Renal cortical epithelial cell (primary cell): Measurements from ENCODE around the gene ANKAR. TPM values are rescaled to one million over a fixed set of nuclear protein-coding genes. Genes with fewer than 3 reads are reported as not detected.
"Not testable (repeated sequence)": the region's sequence is repeated elsewhere in the genome, so short reads cannot be mapped to it uniquely, and the experiment has no call there.

ENCODE experiments used
- DNase-seq: peaks from one replicate; pipeline ENCODE4 v3.0.0-alpha.2; 2011; ENCODE audit warnings: low read depth
- total RNA-seq: library from RNA; depleted of rRNA; stranded (reverse); fragments of >200 nt; gene quantifications from 2 replicates; pipeline ENCODE4 v1.2.3, GENCODE V29; 2014

ANKAR gene, protein sequence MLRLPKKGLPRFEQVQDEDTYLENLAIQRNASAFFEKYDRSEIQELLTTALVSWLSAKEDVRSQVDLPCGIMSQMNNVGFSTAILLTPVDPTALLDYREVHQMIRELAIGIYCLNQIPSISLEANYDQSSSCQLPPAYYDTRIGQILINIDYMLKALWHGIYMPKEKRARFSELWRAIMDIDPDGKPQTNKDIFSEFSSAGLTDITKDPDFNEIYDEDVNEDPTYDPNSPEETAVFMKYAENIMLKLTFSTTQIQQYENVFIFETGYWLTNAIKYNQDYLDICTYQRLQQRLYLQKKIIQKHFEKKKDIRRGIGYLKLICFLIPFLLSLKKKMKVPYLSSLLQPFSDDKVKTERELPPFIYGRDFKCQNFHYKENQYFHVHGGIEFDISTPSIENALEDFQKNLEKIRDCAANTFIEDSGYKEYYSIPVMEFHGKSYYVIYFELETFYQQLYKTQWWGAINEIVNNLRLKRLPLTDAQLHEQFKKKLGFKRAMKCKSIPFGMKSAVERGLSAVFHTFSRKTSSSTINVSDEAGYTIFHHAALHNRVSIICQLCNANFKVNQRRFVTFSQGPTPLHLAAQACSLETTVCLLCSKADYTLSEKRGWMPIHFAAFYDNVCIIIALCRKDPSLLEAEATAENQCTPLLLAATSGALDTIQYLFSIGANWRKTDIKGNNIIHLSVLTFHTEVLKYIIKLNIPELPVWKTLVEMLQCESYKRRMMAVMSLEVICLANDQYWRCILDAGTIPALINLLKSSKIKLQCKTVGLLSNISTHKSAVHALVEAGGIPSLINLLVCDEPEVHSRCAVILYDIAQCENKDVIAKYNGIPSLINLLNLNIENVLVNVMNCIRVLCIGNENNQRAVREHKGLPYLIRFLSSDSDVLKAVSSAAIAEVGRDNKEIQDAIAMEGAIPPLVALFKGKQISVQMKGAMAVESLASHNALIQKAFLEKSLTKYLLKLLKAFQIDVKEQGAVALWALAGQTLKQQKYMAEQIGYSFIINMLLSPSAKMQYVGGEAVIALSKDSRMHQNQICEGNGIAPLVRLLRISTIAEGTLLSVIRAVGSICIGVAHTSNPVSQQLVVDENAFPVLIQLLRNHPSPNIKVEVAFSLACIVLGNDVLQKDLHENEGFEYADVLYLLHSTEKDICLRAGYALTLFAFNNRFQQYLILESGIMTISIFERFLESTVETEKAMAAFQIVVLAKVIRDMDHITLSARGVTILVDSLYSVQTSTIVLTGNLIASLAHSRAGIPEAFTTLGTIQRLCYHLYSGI (N-terminal part only)
- total RNA-seq, result 7.1 and 7.6 TPM in 2 replicates

DNA sequence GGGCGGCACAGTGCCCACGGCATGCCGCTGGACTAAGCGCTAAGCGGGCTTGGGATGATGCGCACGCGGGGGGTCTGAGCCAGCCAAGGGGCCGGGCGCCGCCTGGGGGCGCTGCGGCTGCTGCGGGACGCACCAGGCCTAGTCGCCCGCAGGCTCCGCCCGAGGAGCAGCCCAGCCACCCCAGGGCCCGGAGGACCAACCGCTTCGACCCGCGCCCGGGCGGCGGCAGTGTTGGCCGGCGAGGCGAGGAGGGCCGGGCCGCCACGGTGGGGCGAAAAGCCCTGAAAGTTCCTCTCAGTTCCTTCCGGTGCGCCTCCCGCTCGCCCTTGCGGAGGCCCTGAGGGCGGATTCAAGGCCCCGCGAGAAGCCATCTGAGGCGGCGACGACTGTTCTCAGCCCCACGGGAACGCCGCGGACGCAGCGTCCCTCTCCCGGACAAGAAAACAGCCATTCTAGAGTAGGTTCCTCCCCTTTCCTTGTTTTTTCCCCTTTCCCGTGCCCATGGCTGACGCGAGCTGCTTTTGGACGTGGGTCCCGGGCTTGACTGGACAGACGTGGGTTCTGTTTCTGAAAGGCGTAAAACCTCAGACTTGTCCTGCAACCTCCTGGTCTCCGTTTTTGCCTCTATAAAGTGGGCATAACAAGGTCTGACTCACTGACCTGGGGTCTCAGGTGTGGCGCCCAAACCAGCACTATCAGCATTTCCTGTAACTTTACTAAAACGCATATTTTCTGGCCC lies at the start of gene ANKAR:
Gene ANKAR (plus strand): TSS at position 297 of the 739 bp plus-strand sequence. CDS start 1,821 bp downstream, outside the sequence.
- peak; percentile 65 for DNase-seq

DNA sequence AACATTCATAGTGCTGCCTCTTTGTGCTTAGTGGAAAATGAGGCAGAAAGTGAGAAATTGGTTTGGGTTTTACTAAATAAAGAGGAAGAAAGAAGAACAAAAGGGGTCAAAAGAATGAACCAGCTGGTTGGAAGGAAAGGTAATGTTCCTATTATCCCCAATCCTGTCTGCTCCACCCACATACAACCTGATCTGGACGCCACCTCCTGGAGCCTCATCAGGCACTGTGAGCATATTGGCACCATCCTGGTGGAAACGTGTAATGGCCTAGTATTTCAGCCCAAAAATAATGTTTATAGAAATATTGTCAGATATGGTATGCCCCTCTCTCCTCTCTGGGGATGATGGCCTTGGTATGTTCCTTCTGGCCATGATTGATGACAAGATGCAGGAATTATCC lies 48.8 kb upstream of the ANKAR start:
- no peak for DNase-seq

DNA sequence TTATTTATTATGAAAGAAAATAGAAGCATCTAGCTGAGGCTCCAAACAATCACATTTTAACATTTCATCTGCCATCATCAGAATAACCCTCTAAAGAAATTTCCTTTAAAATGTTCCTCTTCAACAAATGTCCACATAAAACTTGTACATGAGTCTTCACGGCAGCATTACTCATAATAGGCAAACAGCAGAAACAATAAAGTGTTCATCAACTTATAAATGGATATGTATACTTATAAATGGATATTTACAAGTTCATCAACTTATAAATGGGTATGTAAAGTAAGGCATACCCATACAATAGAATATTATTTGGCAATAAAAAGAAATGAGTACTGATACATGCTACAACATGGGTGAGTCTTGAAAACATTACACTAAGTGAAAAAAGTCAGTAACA lies 46.7 kb upstream of the ANKAR start:
- DNase-seq, result no peak

DNA sequence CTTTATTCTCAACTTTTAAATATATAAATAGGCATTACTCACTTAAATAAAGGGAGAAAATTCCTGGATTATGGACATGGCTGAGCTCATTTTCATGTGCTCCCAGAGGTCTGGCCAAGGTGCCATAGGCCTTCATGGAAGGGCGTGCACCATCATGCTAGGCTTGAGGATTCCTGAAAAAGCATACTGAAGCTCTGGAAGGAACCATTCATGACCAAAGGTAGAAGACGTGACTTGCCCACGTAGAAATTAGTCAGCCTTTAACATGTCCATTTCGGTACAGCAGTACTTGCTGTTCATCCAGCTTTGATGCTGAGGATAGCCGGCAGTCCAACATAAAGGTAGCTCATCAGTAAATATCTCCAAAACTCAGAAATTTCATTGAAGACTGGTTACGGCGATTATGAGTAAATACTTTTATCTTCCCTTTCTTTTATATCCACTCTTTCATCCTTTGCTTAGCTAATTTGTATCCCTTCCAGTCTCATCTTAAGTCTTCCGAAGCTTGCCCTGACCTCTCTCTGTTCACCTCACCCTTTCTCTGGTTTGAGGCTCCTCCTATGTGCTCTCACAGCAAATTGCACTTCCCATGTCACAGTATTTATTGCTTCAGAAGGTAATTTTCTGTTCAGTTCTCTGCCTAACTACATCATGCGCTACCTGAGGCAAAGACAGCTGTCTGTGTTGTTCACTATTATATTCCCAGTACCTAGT lies 45.5 kb upstream of the ANKAR start:
- no peak for DNase-seq

DNA sequence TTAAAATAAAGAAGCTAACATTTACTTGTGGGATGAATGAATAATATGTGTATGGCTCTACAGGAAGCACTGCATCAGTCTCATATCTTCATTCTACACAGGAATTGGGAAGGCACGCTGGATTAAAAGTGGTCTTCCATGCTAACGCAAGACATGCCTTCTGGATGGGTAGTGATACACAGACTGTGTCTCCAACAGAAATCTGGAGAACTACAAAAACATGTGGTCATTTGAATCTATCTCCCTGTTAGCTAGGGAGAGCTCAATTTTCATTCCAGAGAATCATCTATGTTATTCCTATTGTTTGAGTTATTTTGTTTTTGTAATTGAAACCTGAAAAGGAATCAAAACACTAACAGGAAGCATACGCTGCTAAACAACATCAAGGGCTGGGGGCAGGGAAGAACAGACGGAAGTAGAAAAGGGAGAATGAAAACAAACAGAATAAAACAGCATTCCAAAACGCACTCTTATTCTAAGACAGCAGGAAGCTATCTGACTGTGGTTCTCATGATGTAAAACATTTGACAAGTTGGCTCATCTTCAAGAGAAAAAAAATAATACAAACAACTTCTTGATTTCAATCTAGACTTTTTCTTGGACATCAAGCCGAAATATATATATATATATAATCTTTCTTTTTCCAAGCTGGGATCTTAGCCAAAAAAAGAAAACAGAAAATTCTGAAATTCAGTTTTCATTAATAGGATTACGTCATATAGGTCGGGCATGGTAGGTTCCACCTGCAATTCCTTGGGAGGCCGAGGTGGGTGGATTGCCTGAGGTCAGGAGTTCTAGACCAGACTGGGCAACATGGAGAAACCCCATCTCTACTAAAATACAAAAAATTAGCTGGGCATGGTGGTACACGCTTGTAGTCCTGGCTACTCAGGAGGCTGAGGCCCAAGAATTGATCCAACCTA lies 44.7 kb upstream of the ANKAR start:
- DNase-seq, result no peak

DNA sequence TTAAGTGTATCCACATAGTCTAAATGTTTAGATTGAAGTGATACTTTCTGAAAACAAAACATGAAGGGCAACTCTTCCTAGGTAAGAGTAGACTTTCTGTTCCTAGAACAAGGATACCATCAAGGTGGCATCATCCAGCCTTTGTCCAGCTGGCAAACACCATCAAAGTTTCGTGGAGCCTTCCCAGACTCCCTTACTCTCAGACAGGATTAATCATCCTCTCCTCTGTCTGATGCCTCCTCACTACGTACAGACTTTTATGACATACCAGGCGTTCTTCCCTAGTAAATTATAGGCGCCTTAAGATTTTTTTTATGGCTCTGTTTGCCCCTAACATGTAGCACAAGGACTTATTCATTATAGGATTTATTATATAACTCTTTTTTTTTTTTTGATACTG lies 42.6 kb upstream of the ANKAR start:
- no peak for DNase-seq

- peak; percentile 18 for DNase-seq
Measured at GRCh38 chr2:189633392-189633811, 41.1 kb upstream of the ANKAR start.

- no peak for DNase-seq
Measured at GRCh38 chr2:189635353-189635752, 39.1 kb upstream of the ANKAR start.

DNA sequence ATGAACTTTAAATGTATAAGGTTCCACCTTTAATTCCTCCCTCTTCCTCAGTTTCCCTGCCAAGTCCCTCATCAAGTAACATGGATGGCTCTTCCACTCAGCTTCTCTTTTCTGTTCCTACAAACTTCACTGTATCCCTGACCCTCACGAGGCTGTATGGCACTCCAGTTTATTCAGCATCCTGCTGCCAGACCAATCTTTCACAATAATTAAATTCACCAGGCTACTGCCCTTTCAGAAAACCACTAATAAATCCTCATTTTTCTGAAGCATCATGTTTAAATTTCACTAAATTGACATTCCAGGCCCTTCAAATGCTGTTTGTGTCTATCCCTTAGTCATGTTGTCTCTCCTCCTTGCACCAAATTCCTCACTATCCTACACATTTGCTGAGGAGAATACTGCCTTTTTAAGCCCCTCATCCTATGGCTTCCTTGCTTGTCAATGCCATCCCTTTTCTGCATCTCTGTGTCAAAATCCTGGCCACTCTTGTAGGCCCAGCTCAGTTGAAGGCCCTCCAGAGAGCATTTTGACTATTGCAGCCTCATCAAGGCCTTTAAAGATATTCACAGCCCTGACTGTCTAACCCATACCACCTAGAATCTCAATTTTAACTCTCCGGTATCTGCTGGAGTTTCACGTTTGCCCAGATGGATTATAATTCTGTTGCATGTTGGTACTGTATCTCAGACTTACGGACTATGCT lies 36.0 kb upstream of the ANKAR start:
- DNase-seq, result no peak

GRCh38 chr2:189639007-189639609 lies 35.4 kb upstream of the ANKAR start:
- DNase-seq, result no peak

GRCh38 chr2:189641002-189641401 lies 33.5 kb upstream of the ANKAR start:
- no peak for DNase-seq

GRCh38 chr2:189641590-189641989 lies 32.9 kb upstream of the ANKAR start:
- DNase-seq, result no peak

GRCh38 chr2:189646521-189646920 lies 27.9 kb upstream of the ANKAR start:
- no peak for DNase-seq

- no peak for DNase-seq
Measured at GRCh38 chr2:189648846-189649509, 25.5 kb upstream of the ANKAR start.

DNA sequence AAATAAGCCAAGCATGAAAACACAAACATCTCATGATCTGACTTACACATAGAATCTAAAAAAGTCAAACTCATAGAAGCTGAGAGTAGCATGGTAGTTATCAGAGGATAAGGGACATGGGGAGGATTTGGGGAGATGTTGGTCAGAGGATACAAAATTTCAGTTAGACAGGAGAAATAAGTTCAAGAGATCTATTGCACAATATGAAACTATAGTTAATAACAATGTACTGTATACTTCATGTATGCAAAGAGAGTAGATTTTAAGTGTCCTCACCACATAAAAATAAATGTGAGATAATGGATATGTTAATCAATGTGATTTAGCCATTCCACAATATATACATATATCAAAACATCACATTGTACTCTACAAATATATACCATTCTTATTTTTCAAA lies 23.2 kb upstream of the ANKAR start:
- no peak for DNase-seq

- not testable (repeated sequence) for DNase-seq
Measured at GRCh38 chr2:189653464-189653863, 21.0 kb upstream of the ANKAR start.

- DNase-seq, result no peak
Measured at GRCh38 chr2:189654641-189655040, 19.8 kb upstream of the ANKAR start.

DNA sequence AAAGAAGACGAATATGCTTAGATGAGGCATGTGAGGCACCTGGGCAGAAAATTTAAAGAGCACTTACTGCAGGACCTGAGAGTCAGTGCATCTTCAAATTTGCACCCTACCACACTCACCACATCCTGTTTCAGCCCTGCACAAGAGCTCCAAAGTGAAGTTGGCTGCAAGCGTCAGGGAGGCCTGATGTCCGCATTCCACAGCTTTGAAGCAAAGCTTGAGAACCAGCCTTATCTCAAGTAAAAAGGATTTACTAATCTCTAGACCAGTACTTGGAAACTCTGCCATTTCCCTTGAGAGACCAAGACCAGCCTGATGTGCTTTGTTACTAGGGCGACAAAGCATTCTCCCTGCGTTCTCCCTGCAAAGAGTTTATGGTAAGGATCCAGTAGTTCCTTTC lies 16.6 kb upstream of the ANKAR start:
- no peak for DNase-seq
